Gastroesophageal sphincter (tissue), 4 donors: ENCODE measurements around the gene IRX4. TPM values are rescaled to one million over a fixed set of nuclear protein-coding genes. Genes with fewer than 3 reads are reported as not detected.

Experiments
- ATAC-seq: fragments of 150-250 bp; one replicate; pipeline ENCODE4 v1.9.1; 2016; ENCODE audit warnings: mild to moderate bottlenecking, moderate library complexity
- H3K27ac ChIP-seq, 4 donors: fragments of 200-600 bp; sonication (generic) in 3 of 4; 1 replicate in 3 of 4; 2 replicates in 1 of 4; pipeline ENCODE4 v1.5.1; 2016 to 2019
- H3K27me3 ChIP-seq: fragments of 200-600 bp; sonication (generic); one replicate; pipeline ENCODE4 v1.5.1; 2019
- H3K36me3 ChIP-seq, 2 donors: fragments of 200-600 bp; sonication (generic); one replicate each; pipeline ENCODE4 v1.5.1; 2019; ENCODE audit warnings: control low read depth in 1 of 2
- H3K4me1 ChIP-seq, 3 donors: fragments of 200-600 bp; sonication (generic); 1 replicate in 2 of 3; 2 replicates in 1 of 3; pipeline ENCODE4 v1.5.1; 2016 to 2019; ENCODE audit warnings: control low read depth in 2 of 3
- H3K4me3 ChIP-seq, 2 donors: fragments of 200-600 bp; sonication (generic); one replicate each; pipeline ENCODE4 v1.5.1; 2019; ENCODE audit warnings: mild to moderate bottlenecking in 1 of 2, moderate library complexity in 1 of 2
- H3K9me3 ChIP-seq, 3 donors: fragments of 200-600 bp; sonication (generic); one replicate each; pipeline ENCODE4 v1.5.1; 2017 to 2019; ENCODE audit warnings: control low read depth in 2 of 3
- CTCF ChIP-seq, 4 experiments: fragments of 200-600 bp in 2 of 4; fragments of 450-650 bp in 2 of 4; sonication (generic) in 1 of 4; IDR thresholded peaks; one replicate each; pipeline ENCODE4 v1.5.1; 2017 to 2019; ENCODE audit warnings: antibody characterized with exemption in 4 of 4, mild to moderate bottlenecking in 2 of 4, moderate library complexity in 2 of 4
- EP300 ChIP-seq: sonication (generic); formaldehyde crosslinking; IDR thresholded peaks from one replicate; pipeline ENCODE4 v1.6.1; 2017; ENCODE audit warnings: antibody characterized with exemption, mild to moderate bottlenecking
- POLR2A ChIP-seq, 2 donors: fragments of 450-650 bp; IDR thresholded peaks; one replicate each; pipeline ENCODE4 v1.6.1; 2017; ENCODE audit warnings: antibody characterized with exemption in 2 of 2, mild to moderate bottlenecking in 2 of 2, moderate library complexity in 1 of 2
- POLR2AphosphoS5 ChIP-seq: sonication (generic); formaldehyde crosslinking; IDR thresholded peaks from one replicate; pipeline ENCODE4 v1.6.1; 2017; ENCODE audit warnings: antibody characterized with exemption
- WGBS, 2 donors: methylation state at CpG; one replicate each; pipeline ENCODE4 v1.1.5; 2018; ENCODE audit warnings: low coverage in 1 of 2; 5-methylcytosine and 5-hydroxymethylcytosine counted together
- total RNA-seq, 4 donors: library from RNA; depleted of rRNA; stranded (reverse); fragments of >200 nt; gene quantifications; one replicate each; pipeline ENCODE4 v1.1.0, GENCODE V29; 2016

IRX4 gene
- total RNA-seq, 4 donors from 2014 or later, result 0.96 TPM; not detected in 3

- Histone ChIP-seq H3K9me3 (peaks cover 0 to 8% (median 0%) of the 10 kb centered on the region in 3 donors), H3K27ac (no peak overlapping the region), H3K36me3 (no peaks in the 10 kb centered on the region), H3K4me3 (no peak overlapping the region), H3K27me3 (peaks cover 84% of the 10 kb centered on the region), H3K4me1 (no peaks in the 10 kb centered on the region)
- ATAC-seq, result no peak
- WGBS, 2 donors, result 50 to 62% methylated on average over 7 of the region's 21 CpGs
- TF ChIP-seq EP300 (no peak), POLR2A (IDR thresholded peaks at IDR 0.05) (no peak), CTCF (IDR thresholded peaks at IDR 0.05) (no peak), POLR2AphosphoS5 (no peak)
Measured at GRCh38 chr5:1896602-1897376, 14.1 kb upstream of the IRX4 start.

- Histone ChIP-seq H3K27me3 (peaks cover 84% of the 10 kb centered on the region), H3K9me3 (no peaks in the 10 kb centered on the region), H3K4me3 (no peak overlapping the region), H3K4me1 (peaks cover 0 to under 1% (median 0%) of the 10 kb centered on the region in 3 donors), H3K27ac (no peak overlapping the region), H3K36me3 (no peaks in the 10 kb centered on the region)
- no peak for ATAC-seq
- TF ChIP-seq POLR2A (IDR thresholded peaks at IDR 0.05), result no peak
- TF ChIP-seq POLR2AphosphoS5, result no peak
- no peak for TF ChIP-seq CTCF (IDR thresholded peaks at IDR 0.05)
- TF ChIP-seq EP300, result no peak
- WGBS, 2 donors, result 49 to 81% methylated on average over 8 to 10 of the region's 15 CpGs
Measured at GRCh38 chr5:1895739-1896420, 13.2 kb upstream of the IRX4 start.

- ATAC-seq, result no peak
- TF ChIP-seq EP300 (no peak), POLR2A (IDR thresholded peaks at IDR 0.05) (no peak), CTCF (IDR thresholded peaks at IDR 0.05) (no peak), POLR2AphosphoS5 (no peak)
- no peaks in the 10 kb centered on the region for H3K36me3 ChIP-seq
- H3K27ac ChIP-seq, result no peak overlapping the region
- 47 to 52% methylated on average over 3 to 6 of the region's 8 CpGs for WGBS, 2 donors
- H3K4me3 ChIP-seq, result no peak overlapping the region
- peaks cover 0 to 16% (median 0%) of the 10 kb centered on the region in 3 donors for H3K4me1 ChIP-seq
- H3K9me3 ChIP-seq, result no peaks in the 10 kb centered on the region
- H3K27me3 ChIP-seq, result peaks cover 93% of the 10 kb centered on the region
Measured at GRCh38 chr5:1894243-1894642, 11.5 kb upstream of the IRX4 start.

- ATAC-seq, result no peak
- H3K27ac ChIP-seq, result no peak overlapping the region
- H3K9me3 ChIP-seq, result no peaks in the 10 kb centered on the region
- TF ChIP-seq CTCF (IDR thresholded peaks at IDR 0.05) (no peak), POLR2A (IDR thresholded peaks at IDR 0.05) (no peak), POLR2AphosphoS5 (no peak), EP300 (no peak)
- H3K4me3 ChIP-seq, result no peak overlapping the region
- peaks cover 0 to 16% (median 0%) of the 10 kb centered on the region in 3 donors for H3K4me1 ChIP-seq
- H3K36me3 ChIP-seq, result no peaks in the 10 kb centered on the region
- H3K27me3 ChIP-seq, result peaks cover 93% of the 10 kb centered on the region
- WGBS, 2 donors, result 72 to 80% methylated on average over 3 to 9 of the region's 10 CpGs
Measured at GRCh38 chr5:1893754-1894153, 11.0 kb upstream of the IRX4 start.
